ENCODE results near the gene FAM219B.

- TF ChIP-seq CTCF (conservative IDR thresholded peaks at IDR 0.05; ENCODE audit: low read depth in 2 of 2) (no peak), EZH2phosphoT487 (IDR thresholded peaks at IDR 0.05; ENCODE audit: unreplicated experiment) (no peak), ZNF462 (CRISPR knock-in tag; IDR thresholded peaks at IDR 0.05) (no peak), REST (IDR thresholded peaks at IDR 0.05; ENCODE audit: unreplicated experiment) (no peak), JUNB (IDR thresholded peaks at IDR 0.05; ENCODE audit: unreplicated experiment) (no peak), POLR2AphosphoS5 (IDR thresholded peaks at IDR 0.05; ENCODE audit: low read depth) (no peak), EZH2 (IDR thresholded peaks at IDR 0.05; ENCODE audit: low read depth, unreplicated experiment) (no peak), ZNF114 (CRISPR knock-in tag; IDR thresholded peaks at IDR 0.05) (no peak), ETS1 (IDR thresholded peaks at IDR 0.05) (no peak), NANOG (IDR thresholded peaks at IDR 0.05; ENCODE audit: borderline replicate concordance) (no peak)
Observed at GRCh38 chr15:74907163-74907870, 666 bp upstream of the FAM219B start.
